Endodermal cell (in vitro differentiated cells): ENCODE results near the gene SNRNP70. TPM values are rescaled to one million over a fixed set of nuclear protein-coding genes. Genes with fewer than 3 reads are reported as not detected.
A peak's percentile ranks its signal among the peaks of the same experiment; 100 is the strongest.

ENCODE experiments used
- DNase-seq: peaks from one replicate; pipeline ENCODE4 v3.0.0-alpha.2; 2017
- H3K27ac ChIP-seq: 2 replicates; pipeline ENCODE4 v1.5.1; 2013; ENCODE audit warnings: mild to moderate bottlenecking, low read depth, low read length, moderate library complexity
- H3K27me3 ChIP-seq: 2 replicates; pipeline ENCODE4 v1.6.1; 2013; ENCODE audit warnings: mild to moderate bottlenecking, low read length, moderate library complexity; ENCODE audit not compliant: insufficient read depth, control insufficient read depth, poor library complexity, severe bottlenecking
- H3K36me3 ChIP-seq: 2 replicates; pipeline ENCODE4 v1.7.0; 2013; ENCODE audit warnings: mild to moderate bottlenecking, low read length, moderate library complexity; ENCODE audit not compliant: control insufficient read depth, insufficient read depth
- H3K4me1 ChIP-seq: one replicate; pipeline ENCODE4 v1.7.0; 2013; ENCODE audit warnings: low read length; ENCODE audit not compliant: control insufficient read depth, insufficient read depth
- H3K4me3 ChIP-seq: 2 replicates; pipeline ENCODE4 v1.5.1; 2013; ENCODE audit warnings: mild to moderate bottlenecking, low read length, moderate library complexity
- H3K9ac ChIP-seq: 2 replicates; pipeline ENCODE4 v1.6.1; 2013; ENCODE audit warnings: mild to moderate bottlenecking, low read length, moderate library complexity; ENCODE audit not compliant: poor library complexity, severe bottlenecking; ENCODE audit errors: extremely low read depth
- H3K9me3 ChIP-seq: 2 replicates; pipeline ENCODE4 v1.6.1; 2013; ENCODE audit warnings: mild to moderate bottlenecking, low read length, moderate library complexity; ENCODE audit not compliant: control insufficient read depth
- H3K27ac Mint-ChIP-seq: 2 replicates; pipeline ENCODE4 v1.8.0; 2020; ENCODE audit warnings: mixed read lengths
- H3K27me3 Mint-ChIP-seq: 2 replicates; pipeline ENCODE4 v1.8.0; 2021; ENCODE audit warnings: mild to moderate bottlenecking, mixed read lengths; ENCODE audit not compliant: insufficient read depth
- H3K36me3 Mint-ChIP-seq: 2 replicates; pipeline ENCODE4 v1.8.0; 2020; ENCODE audit warnings: low read depth, mixed read lengths
- H3K4me1 Mint-ChIP-seq: 2 replicates; pipeline ENCODE4 v1.8.0; 2020; ENCODE audit warnings: mixed read lengths
- H3K4me3 Mint-ChIP-seq: 2 replicates; pipeline ENCODE4 v1.8.0; 2020; ENCODE audit warnings: mild to moderate bottlenecking, moderate library complexity, mixed read lengths
- H3K9me3 Mint-ChIP-seq: 2 replicates; pipeline ENCODE4 v1.8.0; 2020; ENCODE audit warnings: mild to moderate bottlenecking, mixed read lengths
- CTCF ChIP-seq: fragments of 200-600 bp; sonication (generic); conservative IDR thresholded peaks from 2 replicates; pipeline ENCODE4 v1.5.0; 2021; ENCODE audit warnings: antibody characterized with exemption, mild to moderate bottlenecking
- WGBS, 2 experiments: methylation state at CpG; one replicate each; pipeline versions ENCODE4 v1.1.5 to v1.1.7; 2013; ENCODE audit warnings: missing lambda C conversion rate in 2 of 2, mixed read lengths in 1 of 2; ENCODE audit not compliant: insufficient coverage in 1 of 2, insufficient read length in 1 of 2; 5-methylcytosine and 5-hydroxymethylcytosine counted together
- total RNA-seq, 2 donors: library from RNA; stranded (reverse); fragmentation: NEBNext Ultra II Directional in 1 of 2; extraction: Animal tissue kit (Norgen Biotek cat#: 25700) in 1 of 2; gene quantifications; 2 replicates in 1 of 2; 3 replicates in 1 of 2; pipeline ENCODE4 v1.2.1, GENCODE V29; 2021

Gene SNRNP70
- total RNA-seq, 2 donors from 2014 or later: 284 to 292 TPM

GRCh38 chr19:49155005-49155819 lies 70.0 kb downstream of the SNRNP70 start, which contains the start of gene HRC:
HRC (minus strand) TSS chr19:49155396; CDS start chr19:49155237, 159 bp downstream.
- H3K9me3 Mint-ChIP-seq: peaks cover 4% of the 10 kb centered on the region
- Histone ChIP-seq H3K9ac (no peak within 1 kb of the TSS), H3K4me3 (no peak within 1 kb of the TSS), H3K36me3 (no peaks in the 10 kb centered on the region), H3K9me3 (no peaks in the 10 kb centered on the region), H3K27me3 (peaks cover 14% of the 10 kb centered on the region), H3K27ac (no peak within 1 kb of the TSS), H3K4me1 (peaks cover 6% of the 10 kb centered on the region)
- no peak for TF ChIP-seq CTCF
- H3K27me3 Mint-ChIP-seq: peaks cover 71% of the 10 kb centered on the region
- H3K4me1 Mint-ChIP-seq: peaks cover 12% of the 10 kb centered on the region
- peaks cover 2% of the 10 kb centered on the region for H3K36me3 Mint-ChIP-seq
- WGBS, 2 experiments: 78 to 89% methylated on average over 9 to 19 of the region's 19 CpGs
- DNase-seq: no peak
- no peak within 1 kb of the TSS for H3K4me3 Mint-ChIP-seq
- no peak within 1 kb of the TSS for H3K27ac Mint-ChIP-seq

- Histone ChIP-seq H3K27ac (no peak overlapping the region), H3K36me3 (no peaks in the 10 kb centered on the region), H3K27me3 (peaks cover 14% of the 10 kb centered on the region), H3K9me3 (no peaks in the 10 kb centered on the region), H3K4me3 (no peak overlapping the region), H3K4me1 (peaks cover 2% of the 10 kb centered on the region), H3K9ac (no peak overlapping the region)
- WGBS, 2 experiments: 11 to 59% methylated on average over 2 to 4 of the region's 4 CpGs
- H3K9me3 Mint-ChIP-seq: peaks cover 4% of the 10 kb centered on the region
- H3K36me3 Mint-ChIP-seq: peaks cover 2% of the 10 kb centered on the region
- no peak overlapping the region for H3K27ac Mint-ChIP-seq
- no peak overlapping the region for H3K4me3 Mint-ChIP-seq
- peak; percentile 63 for DNase-seq
- H3K27me3 Mint-ChIP-seq: peaks cover 71% of the 10 kb centered on the region
- peaks cover 12% of the 10 kb centered on the region for H3K4me1 Mint-ChIP-seq
- TF ChIP-seq CTCF: no peak
Measured at GRCh38 chr19:49155820-49156346, 70.6 kb downstream of the SNRNP70 start.

- WGBS, 2 experiments: 0% methylated on average over 12 to 41 of the region's 41 CpGs
Measured at GRCh38 chr19:49157445-49158224, 72.4 kb downstream of the SNRNP70 start, which contains the start of gene TRPM4. TRPM4 (plus strand) TSS chr19:49157792; CDS start chr19:49157867, 75 bp downstream.

More at GRCh38 chr19:49157445-49158224, 72.4 kb downstream of the SNRNP70 start, which contains the start of gene TRPM4:
- Mint-ChIP-seq H3K4me1 (peaks cover 12% of the 10 kb centered on the region), H3K4me3 (peak within 1 kb of the TSS; percentile 73), H3K27me3 (peaks cover 53% of the 10 kb centered on the region), H3K27ac (peak within 1 kb of the TSS; percentile 44), H3K36me3 (peaks cover 2% of the 10 kb centered on the region), H3K9me3 (no peaks in the 10 kb centered on the region)
- H3K27me3 ChIP-seq: peaks cover 8% of the 10 kb centered on the region
- DNase-seq: peak; percentile 98
- H3K9me3 ChIP-seq: no peaks in the 10 kb centered on the region
- H3K9ac ChIP-seq: peak within 1 kb of the TSS; percentile 83
- no peak for TF ChIP-seq CTCF
- no peak within 1 kb of the TSS for H3K27ac ChIP-seq
- no peaks in the 10 kb centered on the region for H3K4me1 ChIP-seq
- H3K4me3 ChIP-seq: peak within 1 kb of the TSS; percentile 88
- no peaks in the 10 kb centered on the region for H3K36me3 ChIP-seq
